ENCODE data around the gene PAQR8. TPM values are rescaled to one million over a fixed set of nuclear protein-coding genes. Genes with fewer than 3 reads are reported as not detected.
A peak's percentile ranks its signal among the peaks of the same experiment; 100 is the strongest.

PAQR8 gene
- total and polyA plus RNA-seq, 2 of the 13 experiments (the other 11 are each of a cell fraction or from before 2014, with no cell fraction given), result 37.7 to 50.7 TPM

- Histone ChIP-seq H3K4me1 (ENCODE audit: insufficient read depth, low read length) (peaks cover 55% of the 10 kb centered on the region), H3K36me3 (replicated peaks in 1 of 2; ENCODE audit: control insufficient read depth in 1 of 2, insufficient read depth in 2 of 2, low read length in 2 of 2) (no peaks in the 10 kb centered on the region), H4K20me1 (ENCODE audit: insufficient read depth, low read length) (peaks cover 6% of the 10 kb centered on the region; the same call in 1 of the 2 replicates), H3K27me3 (ENCODE audit: control insufficient read depth in 1 of 2, insufficient read depth in 2 of 2, low read length in 2 of 2) (no peaks in the 10 kb centered on the region; a peak in 1 of 5 replicates), H3K4me2 (ENCODE audit: low read depth, low read length) (no peak overlapping the region), H3K79me2 (ENCODE audit: insufficient read depth, low read length) (peaks cover 27% of the 10 kb centered on the region), H3K4me3 (replicated peaks in 1 of 3; ENCODE audit: insufficient read depth in 1 of 3, low read depth in 2 of 3, low read length in 3 of 3) (no peak overlapping the region), H3K27ac (ENCODE audit: extremely low read length, insufficient read depth, low read length) (no peak overlapping the region), H3K9me3 (ENCODE audit: low read length) (no peaks in the 10 kb centered on the region), H2AFZ (ENCODE audit: low read length) (no peak overlapping the region), H3K9ac (ENCODE audit: insufficient read depth, low read depth, low read length) (no peak overlapping the region)
- POLR2A ChIA-PET, result no interaction called here
- no TSS peak for BruUV-seq (replicated peaks)
- TF ChIP-seq BORCS8-MEF2B (CRISPR knock-in tag; IDR thresholded peaks at IDR 0.05) (no peak), HINFP (CRISPR knock-in tag; IDR thresholded peaks at IDR 0.05; ENCODE audit: low read depth) (no peak), ZFP41 (CRISPR knock-in tag; IDR thresholded peaks at IDR 0.05; ENCODE audit: borderline replicate concordance) (no peak), ATF7 (IDR thresholded peaks at IDR 0.05) (peak; percentile 85), ATF7 (CRISPR knock-in tag; IDR thresholded peaks at IDR 0.05) (no peak), CREM (IDR thresholded peaks at IDR 0.05) (no peak), CREM (CRISPR knock-in tag; IDR thresholded peaks at IDR 0.05) (no peak), BRCA1 (CRISPR knock-in tag; IDR thresholded peaks at IDR 0.05) (no peak), ZNF136 (CRISPR knock-in tag; IDR thresholded peaks at IDR 0.05; ENCODE audit: low read depth) (no peak), ZNF788 (CRISPR knock-in tag; IDR thresholded peaks at IDR 0.05; ENCODE audit: borderline replicate concordance) (no peak), ZSCAN29 (CRISPR knock-in tag; conservative IDR thresholded peaks at IDR 0.05) (no peak), GPN1 (CRISPR knock-in tag; IDR thresholded peaks at IDR 0.05; ENCODE audit: borderline replicate concordance) (no peak), SIX4 (CRISPR knock-in tag; IDR thresholded peaks at IDR 0.05) (no peak), CREB1 (IDR thresholded peaks at IDR 0.05) (peak; percentile 51; the same call in 1 of the 2 replicates), CREB1 (CRISPR knock-in tag; IDR thresholded peaks at IDR 0.05) (no peak), ZNF18 (CRISPR knock-in tag; IDR thresholded peaks at IDR 0.05; ENCODE audit: insufficient replicate concordance) (no peak), TCF7 (IDR thresholded peaks at IDR 0.05; ENCODE audit: low read depth) (no peak), DDIT3 (CRISPR knock-in tag; IDR thresholded peaks at IDR 0.05) (no peak), NR1H2 (CRISPR knock-in tag; IDR thresholded peaks at IDR 0.05; ENCODE audit: borderline replicate concordance, low read depth) (no peak), MXI1 (IDR thresholded peaks at IDR 0.05; ENCODE audit: borderline replicate concordance, low read depth, low read length) (no peak)
- 84% methylated on average over 1 of the region's 1 CpG for WGBS (ENCODE audit: low lambda C conversion rate)
- in situ Hi-C loops (cut with HindIII; ENCODE audit: extremely low pct_ligation_motif_present, low pct_unique_long_range_greater_than_20kb), result no loop called here
- FAIRE-seq, result no peak
- intact Hi-C loops (cut with micrococcal nuclease; ENCODE audit: unreplicated experiment), result no loop called here
- ATAC-seq, result no peak
- CTCF ChIA-PET (ENCODE audit: low intra/inter-chr PET ratio, low total read pairs), result no interaction called here
- no peak for DNase-seq (ENCODE audit: low spot score)
Observed at GRCh38 chr6:52359403-52359802, 2.5 kb upstream of the PAQR8 start.
